ENCODE data around the gene ALKBH2.

DNA sequence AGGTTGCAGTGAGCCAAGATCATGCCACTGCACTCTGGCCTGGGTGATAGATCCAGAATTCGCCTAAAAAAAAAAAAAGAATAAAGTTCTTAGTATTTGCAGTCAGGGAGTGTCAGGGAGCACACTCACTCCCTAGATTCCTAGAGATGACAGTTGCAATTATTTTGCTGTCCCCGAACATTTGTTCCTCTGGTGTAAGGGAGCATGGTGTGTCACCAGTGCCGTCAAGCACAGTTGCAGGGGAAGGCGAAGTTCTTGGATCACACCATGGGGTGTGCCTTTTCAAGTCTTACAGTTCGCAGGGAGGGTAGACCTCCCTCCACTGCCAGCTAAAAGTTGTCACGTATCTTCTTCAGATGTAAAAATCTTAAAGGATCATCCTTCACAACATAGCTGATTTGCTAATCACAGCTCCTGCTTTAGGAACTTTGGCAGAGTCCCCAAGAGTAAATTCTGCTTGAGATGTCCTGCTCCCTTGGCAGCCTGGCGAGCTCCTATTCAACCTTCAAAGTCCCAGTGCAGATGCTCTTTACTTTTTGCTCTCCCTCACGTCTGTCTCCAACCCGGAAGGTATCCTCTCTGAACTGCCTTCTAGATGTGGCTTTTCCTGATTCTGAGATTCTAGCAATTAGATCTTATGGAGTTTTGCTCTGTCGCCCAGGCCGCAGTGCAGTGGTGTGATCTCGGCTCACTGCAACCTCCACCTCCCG, 34.4 kb upstream of the ALKBH2 start:
- TF ChIP-seq RAD21 (IDR thresholded peaks at IDR 0.05; ENCODE audit: low read depth) (no peak), FOXM1 (IDR thresholded peaks at IDR 0.05; ENCODE audit: borderline replicate concordance, low read depth) (no peak), CREB1 (IDR thresholded peaks at IDR 0.05; ENCODE audit: low read depth) (no peak), YY1 (IDR thresholded peaks at IDR 0.05; ENCODE audit: low read depth) (no peak)
- TF ChIP-seq, protein P1, sequence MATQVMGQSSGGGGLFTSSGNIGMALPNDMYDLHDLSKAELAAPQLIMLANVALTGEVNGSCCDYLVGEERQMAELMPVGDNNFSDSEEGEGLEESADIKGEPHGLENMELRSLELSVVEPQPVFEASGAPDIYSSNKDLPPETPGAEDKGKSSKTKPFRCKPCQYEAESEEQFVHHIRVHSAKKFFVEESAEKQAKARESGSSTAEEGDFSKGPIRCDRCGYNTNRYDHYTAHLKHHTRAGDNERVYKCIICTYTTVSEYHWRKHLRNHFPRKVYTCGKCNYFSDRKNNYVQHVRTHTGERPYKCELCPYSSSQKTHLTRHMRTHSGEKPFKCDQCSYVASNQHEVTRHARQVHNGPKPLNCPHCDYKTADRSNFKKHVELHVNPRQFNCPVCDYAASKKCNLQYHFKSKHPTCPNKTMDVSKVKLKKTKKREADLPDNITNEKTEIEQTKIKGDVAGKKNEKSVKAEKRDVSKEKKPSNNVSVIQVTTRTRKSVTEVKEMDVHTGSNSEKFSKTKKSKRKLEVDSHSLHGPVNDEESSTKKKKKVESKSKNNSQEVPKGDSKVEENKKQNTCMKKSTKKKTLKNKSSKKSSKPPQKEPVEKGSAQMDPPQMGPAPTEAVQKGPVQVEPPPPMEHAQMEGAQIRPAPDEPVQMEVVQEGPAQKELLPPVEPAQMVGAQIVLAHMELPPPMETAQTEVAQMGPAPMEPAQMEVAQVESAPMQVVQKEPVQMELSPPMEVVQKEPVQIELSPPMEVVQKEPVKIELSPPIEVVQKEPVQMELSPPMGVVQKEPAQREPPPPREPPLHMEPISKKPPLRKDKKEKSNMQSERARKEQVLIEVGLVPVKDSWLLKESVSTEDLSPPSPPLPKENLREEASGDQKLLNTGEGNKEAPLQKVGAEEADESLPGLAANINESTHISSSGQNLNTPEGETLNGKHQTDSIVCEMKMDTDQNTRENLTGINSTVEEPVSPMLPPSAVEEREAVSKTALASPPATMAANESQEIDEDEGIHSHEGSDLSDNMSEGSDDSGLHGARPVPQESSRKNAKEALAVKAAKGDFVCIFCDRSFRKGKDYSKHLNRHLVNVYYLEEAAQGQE (IDR thresholded peaks at IDR 0.05; ENCODE audit: low read depth): no peak
- TF ChIP-seq, protein P2, sequence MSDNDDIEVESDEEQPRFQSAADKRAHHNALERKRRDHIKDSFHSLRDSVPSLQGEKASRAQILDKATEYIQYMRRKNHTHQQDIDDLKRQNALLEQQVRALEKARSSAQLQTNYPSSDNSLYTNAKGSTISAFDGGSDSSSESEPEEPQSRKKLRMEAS (IDR thresholded peaks at IDR 0.05): no peak
